Activated CD4-positive, alpha-beta T cell treated with anti-CD3 and anti-CD28 coated beads, Interleukin-2, amount 50 U/mL, for 4 hours (primary cell): ENCODE data around the gene ADARB2.

Experiments used
- DNase-seq, 2 experiments: peaks; one replicate each; pipeline ENCODE4 v3.0.0-alpha.2; 2020

Gene ADARB2

GRCh38 chr10:1735562-1735961, 1.8 kb downstream of the ADARB2 start:
- no peak for DNase-seq

DNA sequence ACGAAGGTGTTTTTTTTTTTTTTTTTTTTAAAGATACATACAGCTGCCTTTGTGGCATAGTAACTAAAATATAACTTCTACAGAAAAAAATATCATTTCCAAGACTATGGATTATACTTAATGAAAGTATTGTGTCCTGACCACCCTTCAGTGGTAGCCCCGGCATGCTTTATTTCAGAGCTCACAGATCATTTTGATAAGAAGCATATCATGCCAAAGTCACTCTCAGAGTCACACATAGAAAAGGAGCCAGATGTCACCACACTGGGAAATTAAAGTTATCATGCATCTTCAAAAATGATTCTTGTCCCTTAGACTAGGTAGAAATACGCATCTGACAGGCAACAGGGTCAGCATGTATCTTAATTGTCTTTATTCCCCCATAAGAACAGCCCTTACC, 3.0 kb downstream of the ADARB2 start:
- no peak for DNase-seq

DNA sequence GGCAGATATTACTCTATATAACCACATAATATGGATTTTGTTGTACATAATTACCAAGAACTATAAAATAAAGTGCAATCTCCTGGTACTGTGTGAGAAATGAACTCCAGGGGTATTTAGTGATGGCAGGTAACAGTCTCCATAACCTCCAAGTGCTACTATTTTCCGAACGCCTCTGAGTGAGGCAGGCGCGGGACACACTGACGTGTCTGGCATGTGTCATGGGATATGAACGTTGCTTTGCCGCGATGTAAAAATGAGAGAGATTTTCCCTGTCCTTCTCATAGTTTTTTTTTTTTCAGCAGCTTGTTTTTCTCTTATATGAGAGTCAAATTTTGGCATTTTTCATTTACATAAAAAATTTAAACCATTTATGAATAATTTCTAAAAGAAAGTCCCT, 3.6 kb downstream of the ADARB2 start:
- DNase-seq: no peak

DNA sequence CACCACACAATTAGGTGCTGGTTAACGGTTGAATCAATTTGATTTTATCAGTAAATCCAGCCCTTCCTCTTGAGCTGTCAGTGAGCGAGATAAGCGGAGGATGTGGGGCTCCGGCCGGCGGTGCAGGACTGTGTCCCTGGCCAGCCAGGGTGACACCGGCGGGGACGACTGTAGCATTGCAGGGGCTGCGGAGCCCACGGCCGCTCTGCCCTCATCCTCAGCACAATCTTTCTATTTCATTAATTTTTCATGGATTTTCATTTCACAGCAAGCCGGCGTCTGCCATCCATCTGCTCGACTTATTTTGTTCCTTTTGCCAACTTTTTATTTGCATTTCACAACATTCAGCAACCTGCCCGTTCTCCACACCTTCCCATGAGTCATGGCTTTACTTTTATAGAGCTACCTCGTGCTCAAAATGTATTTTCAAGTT, 4.7 kb downstream of the ADARB2 start:
- no peak for DNase-seq

GRCh38 chr10:1731592-1731991, 5.7 kb downstream of the ADARB2 start:
- DNase-seq: no peak

GRCh38 chr10:1729751-1730150, 7.6 kb downstream of the ADARB2 start:
- DNase-seq: no peak

- no peak for DNase-seq
Observed at GRCh38 chr10:1726861-1727260, 10.5 kb downstream of the ADARB2 start.

DNA sequence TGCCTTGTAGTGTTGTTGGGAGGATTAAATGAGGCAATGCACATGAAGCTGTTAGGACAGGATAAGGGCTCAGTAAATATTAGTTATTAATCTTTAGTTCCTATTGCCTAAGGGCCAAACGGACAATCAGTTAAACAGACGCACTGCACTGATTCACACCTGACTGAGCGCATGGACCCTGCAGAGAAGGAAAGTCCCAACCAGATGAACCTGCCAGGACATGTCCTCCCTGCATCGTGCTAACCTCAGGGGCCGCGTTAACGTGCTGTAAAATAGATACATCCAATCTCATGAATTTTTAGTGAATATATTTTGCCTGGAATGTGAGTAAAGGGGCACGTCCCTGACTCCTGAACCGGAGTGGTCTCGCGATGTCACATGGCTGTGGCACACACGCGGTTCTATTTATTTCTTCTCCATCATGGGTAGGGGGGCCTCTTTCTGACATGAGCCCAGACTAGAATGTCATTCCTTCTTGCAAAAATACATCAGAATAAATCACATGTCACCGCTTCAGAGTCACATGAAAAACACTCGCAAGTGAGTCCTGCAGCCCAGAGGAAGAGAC, 12.3 kb downstream of the ADARB2 start:
- DNase-seq: no peak

- DNase-seq: no peak
Observed at GRCh38 chr10:1716839-1717238, 20.5 kb downstream of the ADARB2 start.

DNA sequence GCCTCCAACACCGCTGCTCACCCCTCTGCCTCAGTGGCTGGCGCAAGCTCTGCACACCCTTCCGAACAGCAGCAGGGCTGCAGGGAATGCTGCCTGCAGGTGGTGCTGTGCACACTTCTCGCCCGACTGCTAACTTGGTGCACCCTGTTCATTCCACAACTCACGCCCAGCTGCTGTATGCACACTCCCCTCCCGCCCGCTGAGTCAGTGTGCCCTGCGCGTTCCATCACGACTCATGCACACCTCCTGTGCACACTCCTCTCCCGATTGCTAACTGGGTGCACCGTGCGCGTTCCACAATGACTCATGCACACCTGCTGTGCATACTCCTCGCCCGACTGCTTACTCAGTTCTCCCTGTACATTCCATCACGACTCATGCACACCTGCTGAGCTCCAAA, 21.5 kb downstream of the ADARB2 start:
- DNase-seq: peak; percentile 22 to 33

DNA sequence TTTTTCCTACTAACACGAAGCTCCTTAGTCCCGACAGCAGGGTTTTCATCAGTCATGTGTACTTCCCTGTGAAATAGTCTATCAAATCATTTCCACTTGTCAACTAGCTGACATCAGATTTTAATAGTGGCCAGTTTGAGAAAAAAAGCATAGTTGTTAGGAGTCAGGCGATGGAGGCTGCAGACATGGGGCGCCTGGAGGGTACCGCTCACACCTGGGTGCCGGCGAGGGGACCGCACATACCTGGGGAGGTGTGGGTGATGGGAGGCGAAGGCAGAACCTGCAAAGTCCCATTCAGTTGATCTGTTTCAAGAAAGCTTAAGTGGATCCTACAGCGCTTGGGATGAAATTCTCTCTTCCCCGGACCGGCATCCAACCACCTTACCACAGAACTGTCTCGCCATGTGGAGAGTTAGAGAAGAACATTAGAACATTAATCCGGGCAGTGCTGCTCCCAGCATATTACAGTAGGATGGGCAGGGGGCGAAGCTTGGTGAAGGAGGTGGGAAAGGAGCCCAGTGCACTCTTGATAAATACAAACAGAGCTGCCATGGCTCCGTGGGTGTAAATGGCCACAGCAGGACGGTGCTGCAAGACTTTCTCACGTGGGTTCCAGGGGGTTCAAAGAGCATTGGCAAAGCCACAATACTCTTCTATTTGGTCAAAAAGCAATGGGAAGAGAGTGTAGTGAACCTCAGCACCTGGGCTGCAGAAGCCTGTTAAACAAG, 24.2 kb downstream of the ADARB2 start:
- DNase-seq: no peak

GRCh38 chr10:1712314-1712713, 25.0 kb downstream of the ADARB2 start:
- DNase-seq: no peak

DNA sequence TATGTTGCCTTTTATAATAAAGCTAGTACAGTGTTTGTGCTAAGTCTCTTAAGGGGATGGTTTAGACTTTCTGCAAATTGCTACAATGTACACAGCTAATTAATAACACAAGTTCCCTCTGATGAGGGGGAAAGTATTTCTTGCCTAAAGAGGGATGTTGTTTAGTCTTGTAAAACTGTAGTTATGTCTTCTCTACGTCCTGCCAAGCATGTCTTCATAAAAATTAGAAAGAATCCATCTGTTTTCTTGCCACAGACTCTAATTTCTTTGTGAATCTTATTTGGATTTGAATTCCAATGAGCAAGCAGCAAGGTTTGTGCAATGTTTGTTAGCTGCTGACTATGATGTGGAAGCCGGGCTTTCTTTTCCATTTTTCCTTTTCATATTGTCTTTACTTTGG, 28.2 kb downstream of the ADARB2 start:
- no peak for DNase-seq

DNA sequence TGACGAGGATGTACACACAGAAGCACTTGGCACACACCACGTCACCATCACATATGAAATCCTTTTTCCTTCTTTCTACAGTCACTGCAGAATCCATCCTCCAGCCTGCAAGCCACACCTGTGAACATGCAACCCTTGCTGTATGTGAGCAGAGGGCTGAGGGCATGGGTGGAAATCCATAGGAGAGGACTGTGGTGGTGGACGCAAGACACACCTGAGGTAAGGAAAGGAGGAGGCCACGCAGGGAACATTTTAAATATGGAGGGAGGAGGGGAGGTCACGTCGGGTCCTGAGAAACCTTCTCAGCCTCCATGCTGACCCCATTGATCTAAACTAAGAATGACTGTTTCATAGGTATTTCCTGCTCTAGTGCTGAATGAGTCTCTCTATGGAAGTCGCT, 28.6 kb downstream of the ADARB2 start:
- no peak for DNase-seq

DNA sequence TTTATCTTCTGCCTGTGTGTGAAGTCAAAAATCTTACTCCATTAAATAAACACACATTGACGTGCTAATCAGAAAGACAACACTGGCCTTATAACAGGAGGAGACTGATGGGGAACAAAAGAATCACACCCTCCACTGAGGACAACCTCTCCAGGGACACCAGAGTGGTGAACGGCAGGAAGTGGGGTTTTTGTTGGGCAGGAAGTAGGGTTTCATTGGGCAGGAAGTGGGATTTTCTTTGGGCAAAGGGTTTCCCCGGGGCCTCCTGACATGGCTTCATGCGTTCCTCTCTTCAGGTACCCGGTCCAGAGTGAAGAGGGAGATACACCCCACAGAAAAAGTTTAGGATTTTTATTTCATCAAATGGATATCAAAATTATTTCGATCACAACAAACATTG, 30.6 kb downstream of the ADARB2 start:
- DNase-seq: no peak

DNA sequence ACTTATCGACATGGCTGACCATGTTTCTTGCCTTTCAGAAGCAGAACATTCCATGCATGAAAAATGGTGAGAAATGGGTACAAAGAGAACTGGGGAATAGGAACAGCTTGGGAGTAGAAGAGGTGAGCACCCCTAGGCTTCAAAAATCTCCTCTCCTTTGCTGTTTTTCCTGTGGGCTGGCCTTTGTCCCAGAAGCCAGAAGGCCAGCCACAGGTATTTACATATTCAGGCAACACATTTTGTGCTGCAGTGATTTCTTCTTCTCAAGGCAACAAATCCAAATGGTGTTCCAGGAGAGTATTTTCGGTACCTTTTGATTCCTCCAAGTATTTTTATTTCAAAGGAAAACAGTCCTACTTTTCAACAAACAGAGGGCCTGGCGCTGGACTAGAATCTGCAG, 31.1 kb downstream of the ADARB2 start:
- DNase-seq: no peak

- no peak for DNase-seq
Observed at GRCh38 chr10:1698185-1698584, 39.1 kb downstream of the ADARB2 start.

GRCh38 chr10:1696106-1696505, 41.2 kb downstream of the ADARB2 start:
- no peak for DNase-seq

DNA sequence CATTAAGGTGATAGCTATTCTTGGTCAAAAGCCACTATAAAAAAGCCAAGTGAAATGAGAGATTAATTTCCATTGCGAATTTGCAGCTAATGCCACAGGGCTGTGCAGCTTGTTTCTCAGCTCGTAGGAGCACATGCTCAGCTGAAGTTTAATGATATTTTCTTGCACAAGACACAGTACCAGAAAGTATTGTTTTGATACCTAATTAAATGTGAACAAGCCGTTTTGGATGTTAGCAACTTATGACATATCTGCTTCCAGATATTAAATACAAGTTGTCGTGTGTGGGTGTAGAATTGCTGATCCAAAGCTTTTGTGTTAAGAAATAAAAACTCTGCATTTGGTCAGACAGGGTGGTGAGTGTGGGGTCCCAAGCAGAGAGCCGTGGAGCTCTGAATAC, 47.2 kb downstream of the ADARB2 start:
- no peak for DNase-seq

- no peak for DNase-seq
Observed at GRCh38 chr10:1688531-1688930, 48.8 kb downstream of the ADARB2 start.

DNA sequence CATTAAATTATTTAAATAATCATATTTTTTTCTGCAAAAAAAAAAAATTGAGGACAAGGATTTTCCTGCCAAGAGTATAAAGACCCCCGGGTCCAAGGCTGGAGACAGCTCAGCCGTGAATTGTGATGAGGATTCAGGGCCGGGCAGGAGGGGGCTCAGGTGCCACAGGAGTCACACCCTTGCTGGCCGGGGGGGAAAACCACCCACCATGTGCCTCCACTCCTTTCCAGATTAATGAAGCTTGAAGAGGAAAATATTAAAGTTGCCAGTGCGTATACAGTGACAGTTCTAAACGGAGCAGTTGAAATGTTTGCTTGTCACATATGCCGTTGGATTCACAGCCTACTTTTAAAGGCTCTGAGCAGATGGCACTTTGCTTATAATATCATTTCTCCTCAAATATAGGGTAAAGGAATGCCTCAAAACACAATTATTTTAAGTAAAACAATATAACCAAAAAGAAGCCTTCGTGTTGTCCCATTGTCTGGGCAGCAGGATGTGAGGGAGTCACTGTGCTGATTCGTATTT, 49.6 kb downstream of the ADARB2 start:
- DNase-seq: no peak

- no peak for DNase-seq
Observed at GRCh38 chr10:1687190-1687589, 50.1 kb downstream of the ADARB2 start.

DNA sequence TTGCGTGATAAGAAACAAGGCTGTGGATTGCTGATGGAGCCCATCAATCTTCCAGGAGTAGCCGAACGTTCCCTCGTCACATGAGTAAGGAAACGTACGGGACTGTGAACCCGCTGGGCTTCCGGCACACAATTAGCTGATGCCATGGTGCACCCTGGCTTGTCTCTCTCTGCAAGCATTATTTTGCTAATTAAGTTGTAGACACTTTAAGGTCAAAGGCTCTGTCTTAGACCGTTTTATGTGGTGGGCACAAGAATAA, 50.9 kb downstream of the ADARB2 start:
- DNase-seq: no peak

DNA sequence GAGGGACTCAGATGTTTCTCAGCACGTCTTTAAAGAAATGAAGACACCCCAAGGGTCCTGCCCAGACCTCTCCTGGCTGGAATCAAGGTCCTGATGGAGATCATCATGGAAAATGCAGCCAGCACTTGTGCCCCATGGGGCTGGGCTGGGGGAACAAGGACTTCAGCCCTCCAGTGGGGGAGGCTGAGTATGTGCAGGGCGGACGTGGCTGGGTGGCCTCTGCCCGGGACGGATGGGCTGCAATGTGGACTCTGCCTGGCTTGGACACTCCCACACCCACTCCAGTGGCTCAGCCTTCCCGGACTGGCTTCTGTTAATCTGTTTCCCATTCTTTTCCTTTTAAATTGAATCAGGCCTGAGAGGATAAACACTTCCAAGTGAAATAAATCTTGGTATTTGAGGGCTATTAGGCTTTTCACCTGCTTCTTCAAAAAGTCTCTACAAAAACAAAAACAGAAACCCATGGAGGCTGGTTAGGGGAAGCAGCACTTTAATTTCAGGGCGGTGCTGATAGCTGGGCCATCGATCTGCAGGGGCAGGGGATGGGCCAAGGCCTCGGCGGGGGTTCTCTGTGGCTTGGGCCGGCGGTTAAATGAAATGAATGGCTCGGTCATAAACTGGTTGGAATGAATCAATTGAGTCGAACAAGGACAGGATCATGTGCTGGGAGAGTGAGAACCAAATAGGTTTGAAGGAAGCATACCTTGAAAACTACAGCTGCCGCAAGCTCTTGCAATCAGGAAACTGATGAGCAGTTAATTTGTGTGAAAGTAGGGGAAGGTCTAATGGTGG, 51.4 kb downstream of the ADARB2 start:
- DNase-seq: no peak
